Measurements from ENCODE around the gene MSMP. TPM values are rescaled to one million over a fixed set of nuclear protein-coding genes. Genes with fewer than 3 reads are reported as not detected.

The MSMP gene
- total RNA-seq, 4 donors from 2014 or later: not detected

- Histone ChIP-seq H3K9me3 (no peaks in the 10 kb centered on the region), H3K4me3 (no peak overlapping the region), H3K27me3 (no peaks in the 10 kb centered on the region), H3K36me3 (peaks cover 17 to 100% of the 10 kb centered on the region in 2 donors), H3K27ac (no peak overlapping the region), H3K4me1 (no peaks in the 10 kb centered on the region)
- in situ Hi-C loops (cut with MboI; ENCODE audit: low sequenced_read_pairs in 4 of 4) (no loop called here), intact Hi-C loops (cut with DNase I; ENCODE audit: low total_unique reads) (no loop called here)
- no peak for ATAC-seq
- DNase-seq: no peak
- TF ChIP-seq POLR2A (IDR thresholded peaks at IDR 0.05): no peak
- no peak for TF ChIP-seq CTCF (IDR thresholded peaks at IDR 0.05 in 4 of 5, conservative IDR thresholded peaks at IDR 0.05 in 1 of 5)
Measured at GRCh38 chr9:35703906-35704672, 50.0 kb downstream of the MSMP start.

Small RNA genes lying within 50 kb of the gene (microRNA-seq; reads per million reads assigned to microRNA genes)
- 0 reads per million in 2 donors for gene MIR6852 (ENCODE audit: borderline replicate concordance in 2 of 2)
- gene MIR6853 (ENCODE audit: borderline replicate concordance in 2 of 2): 0 reads per million in 2 donors

Other genes starting within 250 kb of the MSMP start
- gene TESK1, start 149.0 kb downstream of the MSMP start, total RNA-seq: 100 to 1,000 TPM in 1 of 4 donors, 10 to 100 TPM in 3; 48.1 to 108 (median 65.4) TPM
- gene CD72, start 135.9 kb downstream of the MSMP start, total RNA-seq: 10 to 100 TPM in 1 of 4 donors, under 1 TPM in 3; 0.40 to 18.3 (median 0.68) TPM
- gene SIT1, start 103.3 kb downstream of the MSMP start, total RNA-seq: not detected
- gene RMRP, start 96.3 kb downstream of the MSMP start, total RNA-seq: 100 to 1,000 TPM; 115 to 715 (median 367) TPM
- 10 to 100 TPM; 21.9 to 45.3 (median 31.5) TPM for gene CCDC107, start 96.0 kb downstream of the MSMP start, total RNA-seq
- gene ARHGEF39, start 89.1 kb downstream of the MSMP start, total RNA-seq: under 1 TPM in 2 of 4 donors, not detected in 2; 0.07 to 0.10 TPM
- gene CA9, start 80.3 kb downstream of the MSMP start, total RNA-seq: not detected
- gene TPM2, start 64.4 kb downstream of the MSMP start, total RNA-seq: 1,000 to 10,000 TPM; 6,121 to 7,913 (median 7,020) TPM
- gene TLN1, start 22.1 kb downstream of the MSMP start, total RNA-seq: 100 to 1,000 TPM; 106 to 256 (median 186) TPM
- gene CREB3, start 21.6 kb downstream of the MSMP start, total RNA-seq: 10 to 100 TPM; 17.8 to 39.6 (median 26.2) TPM
- gene GBA2, start 5.0 kb downstream of the MSMP start, total RNA-seq: 10 to 100 TPM; 47.3 to 63.2 (median 51.4) TPM
- 10 to 100 TPM; 22.0 to 41.1 (median 36.3) TPM for gene RGP1, start 5.0 kb downstream of the MSMP start, total RNA-seq
- 10 to 100 TPM; 12.3 to 19.2 (median 16.3) TPM for gene NPR2, start 37.3 kb upstream of the MSMP start, total RNA-seq
- under 1 TPM in 2 of 4 donors, not detected in 2; 0.53 to 0.61 TPM for gene SPAG8, start 58.0 kb upstream of the MSMP start, total RNA-seq
- gene HINT2, start 60.8 kb upstream of the MSMP start, total RNA-seq: 10 to 100 TPM in 3 of 4 donors, 1 to 10 TPM in 1; 4.5 to 26.7 (median 22.0) TPM
- not detected for gene FAM221B, start 74.5 kb upstream of the MSMP start, total RNA-seq
- gene TMEM8B, start 75.0 kb upstream of the MSMP start, total RNA-seq: 1 to 10 TPM; 1.9 to 6.4 (median 6.1) TPM
- not detected for gene OR13J1, start 116.1 kb upstream of the MSMP start, total RNA-seq
- gene HRCT1, start 151.9 kb upstream of the MSMP start, total RNA-seq: 1 to 10 TPM in 3 of 4 donors, not detected in 1; 3.2 to 5.1 (median 3.3) TPM
- 1 to 10 TPM; 1.3 to 4.4 (median 2.5) TPM for gene SPAAR, start 155.2 kb upstream of the MSMP start, total RNA-seq
- gene OR2S2, start 203.9 kb upstream of the MSMP start, total RNA-seq: not detected

Measured in gastrocnemius medialis (tissue), 4 donors.